ENCODE measurements around the gene MBP.

- TF ChIP-seq POLR2A (IDR thresholded peaks at IDR 0.05), result no peak
- no peak for TF ChIP-seq CTCF (IDR thresholded peaks at IDR 0.05)
Observed at GRCh38 chr18:76931171-76931570, 201.4 kb downstream of the MBP start.

All from thyroid gland (tissue), 4 donors.